ENCODE data around the gene SCRN1.

DNA sequence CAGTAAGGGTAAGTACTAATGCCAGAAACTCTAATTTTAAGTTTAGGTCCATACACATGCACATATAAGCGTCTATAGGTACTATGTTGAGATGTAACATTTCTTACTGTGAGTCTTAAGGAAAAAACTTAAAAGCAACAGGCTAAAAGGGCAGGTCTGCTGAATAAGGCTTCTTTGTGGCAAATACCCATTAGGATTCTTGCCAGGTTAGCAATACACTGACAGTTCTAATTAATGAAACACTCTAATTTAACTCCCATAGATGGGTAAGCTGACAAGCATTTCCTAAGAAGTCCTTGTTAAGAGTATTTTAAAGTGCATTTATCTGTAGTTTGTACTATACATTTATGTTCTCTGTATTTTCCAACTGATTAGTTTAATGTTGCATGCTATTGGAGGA is 14.0 kb downstream of the SCRN1 start:
- TF ChIP-seq, protein P1, sequence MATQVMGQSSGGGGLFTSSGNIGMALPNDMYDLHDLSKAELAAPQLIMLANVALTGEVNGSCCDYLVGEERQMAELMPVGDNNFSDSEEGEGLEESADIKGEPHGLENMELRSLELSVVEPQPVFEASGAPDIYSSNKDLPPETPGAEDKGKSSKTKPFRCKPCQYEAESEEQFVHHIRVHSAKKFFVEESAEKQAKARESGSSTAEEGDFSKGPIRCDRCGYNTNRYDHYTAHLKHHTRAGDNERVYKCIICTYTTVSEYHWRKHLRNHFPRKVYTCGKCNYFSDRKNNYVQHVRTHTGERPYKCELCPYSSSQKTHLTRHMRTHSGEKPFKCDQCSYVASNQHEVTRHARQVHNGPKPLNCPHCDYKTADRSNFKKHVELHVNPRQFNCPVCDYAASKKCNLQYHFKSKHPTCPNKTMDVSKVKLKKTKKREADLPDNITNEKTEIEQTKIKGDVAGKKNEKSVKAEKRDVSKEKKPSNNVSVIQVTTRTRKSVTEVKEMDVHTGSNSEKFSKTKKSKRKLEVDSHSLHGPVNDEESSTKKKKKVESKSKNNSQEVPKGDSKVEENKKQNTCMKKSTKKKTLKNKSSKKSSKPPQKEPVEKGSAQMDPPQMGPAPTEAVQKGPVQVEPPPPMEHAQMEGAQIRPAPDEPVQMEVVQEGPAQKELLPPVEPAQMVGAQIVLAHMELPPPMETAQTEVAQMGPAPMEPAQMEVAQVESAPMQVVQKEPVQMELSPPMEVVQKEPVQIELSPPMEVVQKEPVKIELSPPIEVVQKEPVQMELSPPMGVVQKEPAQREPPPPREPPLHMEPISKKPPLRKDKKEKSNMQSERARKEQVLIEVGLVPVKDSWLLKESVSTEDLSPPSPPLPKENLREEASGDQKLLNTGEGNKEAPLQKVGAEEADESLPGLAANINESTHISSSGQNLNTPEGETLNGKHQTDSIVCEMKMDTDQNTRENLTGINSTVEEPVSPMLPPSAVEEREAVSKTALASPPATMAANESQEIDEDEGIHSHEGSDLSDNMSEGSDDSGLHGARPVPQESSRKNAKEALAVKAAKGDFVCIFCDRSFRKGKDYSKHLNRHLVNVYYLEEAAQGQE (IDR thresholded peaks at IDR 0.05; ENCODE audit: insufficient read depth in 1 of 2, low read depth in 2 of 2, low read length in 2 of 2), result no peak
- TF ChIP-seq POLR2AphosphoS5 (IDR thresholded peaks at IDR 0.05; ENCODE audit: low read depth, low read length) (no peak), TAF1 (IDR thresholded peaks at IDR 0.05; ENCODE audit: borderline replicate concordance, insufficient read depth, low read length) (no peak), SIN3A (IDR thresholded peaks at IDR 0.05; ENCODE audit: borderline replicate concordance, insufficient read depth, low read length) (no peak), FOXP2 (optimal IDR thresholded peaks at IDR 0.05; ENCODE audit: borderline replicate concordance, extremely low read depth, extremely low read length, insufficient read depth) (no peak)
